ENCODE results near the gene SH3BGRL3.
"Not testable (repeated sequence)": the region's sequence is repeated elsewhere in the genome, so short reads cannot be mapped to it uniquely, and the experiment has no call there.

Gene SH3BGRL3

GRCh38 chr1:26327956-26328362 lies 48.1 kb downstream of the SH3BGRL3 start:
- no peak for TF ChIP-seq CTCF (IDR thresholded peaks at IDR 0.05; ENCODE audit: low read depth, low read length)
- DNase-seq (ENCODE audit: low read depth in 2 of 2): no peak
- H3K4me3 ChIP-seq (replicated peaks in 1 of 2; ENCODE audit: low read depth in 2 of 2, low read length in 2 of 2): no peak overlapping the region

GRCh38 chr1:26328597-26328996 lies 48.7 kb downstream of the SH3BGRL3 start:
- DNase-seq (ENCODE audit: low read depth in 2 of 2): no peak
- H3K4me3 ChIP-seq (replicated peaks in 1 of 2; ENCODE audit: low read depth in 2 of 2, low read length in 2 of 2): no peak overlapping the region
- no peak for TF ChIP-seq CTCF (IDR thresholded peaks at IDR 0.05; ENCODE audit: low read depth, low read length)

GRCh38 chr1:26329380-26329779 lies 49.5 kb downstream of the SH3BGRL3 start:
- not testable (repeated sequence) for DNase-seq (ENCODE audit: low read depth in 2 of 2); H3K4me3 ChIP-seq (replicated peaks in 1 of 2; ENCODE audit: low read depth in 2 of 2, low read length in 2 of 2)

GRCh38 chr1:26330276-26330675 lies 50.4 kb downstream of the SH3BGRL3 start:
- DNase-seq (ENCODE audit: low read depth in 2 of 2): no peak
- no peak overlapping the region for H3K4me3 ChIP-seq (replicated peaks in 1 of 2; ENCODE audit: low read depth in 2 of 2, low read length in 2 of 2)
- no peak for TF ChIP-seq CTCF (IDR thresholded peaks at IDR 0.05; ENCODE audit: low read depth, low read length)
